ENCODE data around the gene DDX41. TPM values are rescaled to one million over a fixed set of nuclear protein-coding genes. Genes with fewer than 3 reads are reported as not detected.

The DDX41 gene
- polyA plus RNA-seq, 3 donors, result 44.9 to 178 (median 70.3) TPM

DNA sequence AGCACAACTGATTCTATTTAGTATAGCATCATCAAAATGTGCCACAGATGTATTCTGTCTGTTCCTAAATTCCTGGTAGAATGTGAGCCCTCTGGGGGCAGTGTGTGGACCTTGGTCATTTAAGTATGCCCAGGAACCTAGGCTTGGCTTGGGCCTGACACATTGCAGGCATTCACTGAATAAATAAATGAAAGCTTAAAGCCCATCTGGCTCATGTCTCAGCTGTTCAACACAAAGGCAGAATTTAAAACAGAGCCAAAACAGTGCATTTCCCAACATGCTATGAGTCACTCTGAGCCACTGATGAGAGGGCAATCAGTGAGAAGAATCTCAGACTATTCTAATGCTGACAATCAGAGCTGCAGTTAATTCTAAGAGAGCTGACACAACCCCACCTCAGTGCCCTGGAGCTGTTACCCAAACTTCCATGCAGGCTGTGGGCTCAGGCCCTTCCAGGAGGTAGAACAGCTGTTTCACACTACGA is 29.5 kb upstream of the DDX41 start:
- H4K20me1 ChIP-seq (ENCODE audit: insufficient read depth, low read length), result peaks cover 88% of the 10 kb centered on the region
- peak overlapping the region in 1 of 3 experiments; percentile 43 for H3K4me3 ChIP-seq (replicated peaks in 1 of 3; ENCODE audit: low read depth in 2 of 3, low read length in 3 of 3)
- TF ChIP-seq, protein P1, sequence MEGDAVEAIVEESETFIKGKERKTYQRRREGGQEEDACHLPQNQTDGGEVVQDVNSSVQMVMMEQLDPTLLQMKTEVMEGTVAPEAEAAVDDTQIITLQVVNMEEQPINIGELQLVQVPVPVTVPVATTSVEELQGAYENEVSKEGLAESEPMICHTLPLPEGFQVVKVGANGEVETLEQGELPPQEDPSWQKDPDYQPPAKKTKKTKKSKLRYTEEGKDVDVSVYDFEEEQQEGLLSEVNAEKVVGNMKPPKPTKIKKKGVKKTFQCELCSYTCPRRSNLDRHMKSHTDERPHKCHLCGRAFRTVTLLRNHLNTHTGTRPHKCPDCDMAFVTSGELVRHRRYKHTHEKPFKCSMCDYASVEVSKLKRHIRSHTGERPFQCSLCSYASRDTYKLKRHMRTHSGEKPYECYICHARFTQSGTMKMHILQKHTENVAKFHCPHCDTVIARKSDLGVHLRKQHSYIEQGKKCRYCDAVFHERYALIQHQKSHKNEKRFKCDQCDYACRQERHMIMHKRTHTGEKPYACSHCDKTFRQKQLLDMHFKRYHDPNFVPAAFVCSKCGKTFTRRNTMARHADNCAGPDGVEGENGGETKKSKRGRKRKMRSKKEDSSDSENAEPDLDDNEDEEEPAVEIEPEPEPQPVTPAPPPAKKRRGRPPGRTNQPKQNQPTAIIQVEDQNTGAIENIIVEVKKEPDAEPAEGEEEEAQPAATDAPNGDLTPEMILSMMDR (IDR thresholded peaks at IDR 0.05), result no peak
- Mint-ChIP-seq H3K9me3 (no peaks in the 10 kb centered on the region), H3K27ac (peak overlapping the region; percentile 95 to 99 (median 98)), H3K4me1 (peaks cover 43% of the 10 kb centered on the region), H3K36me3 (peaks cover 28 to 45% of the 10 kb centered on the region in 2 donors), H3K4me3 (peak overlapping the region in 1 of 2 donors; percentile 69), H3K27me3 (ENCODE audit: low read depth in 3 of 3) (peaks cover 0 to 1% (median 0%) of the 10 kb centered on the region in 3 donors)
- peak overlapping the region; percentile 65 for H3K9ac ChIP-seq (ENCODE audit: insufficient read depth, low read length, poor library complexity, severe bottlenecking)
- DNase-seq, result peak; percentile 82 to 94 (median 91)
- H3K79me2 ChIP-seq (ENCODE audit: insufficient read depth, low read length), result peaks cover 81% of the 10 kb centered on the region
- H2AFZ ChIP-seq (ENCODE audit: insufficient read depth, low read depth, low read length, poor library complexity, severe bottlenecking), result no peak overlapping the region
- no peaks in the 10 kb centered on the region for H3K27me3 ChIP-seq (ENCODE audit: control insufficient read depth in 2 of 2, insufficient read depth in 2 of 2, low read length in 2 of 2)
- intact Hi-C loops (cut with micrococcal nuclease), result loop anchor here in 1 of 2 donors (10.0 kb wide), 1 partner anchor 51 kb away; the partner anchor contains the start of gene PDLIM7
- H3K4me1 ChIP-seq (ENCODE audit: control insufficient read depth in 1 of 2, insufficient read depth in 2 of 2, low read length in 2 of 2), result peaks cover 37 to 44% of the 10 kb centered on the region in 2 donors
- 33% methylated on average over 1 of the region's 1 CpG for WGBS (ENCODE audit: insufficient coverage)
- peaks cover 4 to 39% of the 10 kb centered on the region in 2 donors for H3K36me3 ChIP-seq (replicated peaks in 1 of 2; ENCODE audit: control insufficient read depth in 1 of 2, insufficient read depth in 2 of 2, low read length in 2 of 2)
- peak overlapping the region; percentile 40 for H3K4me2 ChIP-seq (replicated peaks; ENCODE audit: extremely low read depth, low read length, poor library complexity, severe bottlenecking)
- H3K9me3 ChIP-seq (replicated peaks in 1 of 2; ENCODE audit: control insufficient read depth in 1 of 2, insufficient read depth in 1 of 2, low read length in 2 of 2), result no peaks in the 10 kb centered on the region
- peak overlapping the region; percentile 69 to 97 for H3K27ac ChIP-seq (ENCODE audit: low read depth in 1 of 2, low read length in 2 of 2)

DNA sequence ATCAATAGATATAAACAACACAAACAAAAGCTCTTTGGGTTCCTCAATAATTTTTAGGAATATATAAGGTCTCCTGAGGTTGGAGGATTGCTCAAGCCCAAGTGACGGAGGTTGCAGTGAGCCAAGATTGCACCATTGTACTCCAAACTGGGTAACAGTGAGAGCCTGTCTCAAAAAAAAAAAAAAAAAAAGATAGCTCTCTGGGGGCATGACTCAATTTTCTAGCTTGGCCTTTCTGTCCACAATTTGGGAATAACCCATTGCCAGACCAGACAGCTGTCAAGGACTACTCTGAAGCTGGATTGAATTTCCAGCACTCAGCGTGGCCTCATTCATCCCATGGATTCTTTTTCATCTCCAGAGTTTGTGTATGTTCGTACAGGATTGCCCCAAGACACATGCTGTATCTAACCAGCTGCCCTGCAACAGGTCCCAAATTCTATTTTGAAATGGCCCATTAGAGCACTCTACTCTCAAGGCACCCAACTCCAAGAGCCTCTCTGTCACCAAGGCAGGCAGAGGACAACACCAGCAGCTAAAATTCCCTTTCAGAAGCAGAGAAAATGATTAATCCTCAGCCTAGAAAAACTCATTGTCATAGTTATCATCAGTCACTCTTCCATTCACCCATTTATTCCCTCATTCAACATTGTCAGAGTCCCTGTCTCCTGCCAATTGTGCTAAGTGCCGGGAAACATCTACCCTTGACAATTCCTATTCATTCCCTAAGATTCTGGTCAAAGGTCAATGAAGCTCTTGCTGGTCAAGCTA is 28.9 kb upstream of the DDX41 start:
- Histone ChIP-seq H3K9me3 (replicated peaks in 1 of 2; ENCODE audit: control insufficient read depth in 1 of 2, insufficient read depth in 1 of 2, low read length in 2 of 2) (no peaks in the 10 kb centered on the region), H3K36me3 (replicated peaks in 1 of 2; ENCODE audit: control insufficient read depth in 1 of 2, insufficient read depth in 2 of 2, low read length in 2 of 2) (peaks cover 4 to 39% of the 10 kb centered on the region in 2 donors), H3K9ac (ENCODE audit: insufficient read depth, low read length, poor library complexity, severe bottlenecking) (peak overlapping the region; percentile 65), H3K4me1 (ENCODE audit: control insufficient read depth in 1 of 2, insufficient read depth in 2 of 2, low read length in 2 of 2) (peaks cover 37 to 44% of the 10 kb centered on the region in 2 donors), H3K27me3 (ENCODE audit: control insufficient read depth in 2 of 2, insufficient read depth in 2 of 2, low read length in 2 of 2) (no peaks in the 10 kb centered on the region), H4K20me1 (ENCODE audit: insufficient read depth, low read length) (peaks cover 87% of the 10 kb centered on the region), H2AFZ (ENCODE audit: insufficient read depth, low read depth, low read length, poor library complexity, severe bottlenecking) (no peak overlapping the region), H3K4me3 (replicated peaks in 1 of 3; ENCODE audit: low read depth in 2 of 3, low read length in 3 of 3) (peak overlapping the region in 1 of 3 experiments; percentile 43), H3K79me2 (ENCODE audit: insufficient read depth, low read length) (peaks cover 79% of the 10 kb centered on the region), H3K4me2 (replicated peaks; ENCODE audit: extremely low read depth, low read length, poor library complexity, severe bottlenecking) (peak overlapping the region; percentile 40), H3K27ac (ENCODE audit: low read depth in 1 of 2, low read length in 2 of 2) (peak overlapping the region; percentile 69 to 97)
- WGBS (ENCODE audit: insufficient coverage), result 64% methylated on average over 4 of the region's 4 CpGs
- Mint-ChIP-seq H3K4me1 (peaks cover 43% of the 10 kb centered on the region), H3K36me3 (peaks cover 23 to 39% of the 10 kb centered on the region in 2 donors), H3K27ac (peak overlapping the region; percentile 95 to 99 (median 98)), H3K4me3 (peak overlapping the region; percentile 60 to 69), H3K9me3 (no peaks in the 10 kb centered on the region), H3K27me3 (ENCODE audit: low read depth in 3 of 3) (peaks cover 0 to 1% (median 0%) of the 10 kb centered on the region in 3 donors)
- TF ChIP-seq, protein P1 (IDR thresholded peaks at IDR 0.05), result no peak
- peak; percentile 83 to 95 (median 93) for DNase-seq
- intact Hi-C loops (cut with micrococcal nuclease), result loop anchor here in 1 of 2 donors (2.0 to 10.0 kb wide), 2 partner anchors 35 to 51 kb away; partner anchors contain the start of gene PDLIM7

All from CD14-positive monocyte (primary cell).